ELR (cell line): ENCODE data around the gene SLC15A4.
A peak's percentile ranks its signal among the peaks of the same experiment; 100 is the strongest.
"Not testable (repeated sequence)": the region's sequence is repeated elsewhere in the genome, so short reads cannot be mapped to it uniquely, and the experiment has no call there.

ENCODE experiments used
- DNase-seq: peaks from one replicate; pipeline ENCODE4 v3.0.0-alpha.2; 2015; ENCODE audit warnings: low read depth

The SLC15A4 gene

GRCh38 chr12:128844031-128844635 is 20.4 kb upstream of the SLC15A4 start:
- no peak for DNase-seq

GRCh38 chr12:128843538-128843937 is 19.8 kb upstream of the SLC15A4 start:
- DNase-seq: no peak

- DNase-seq: no peak
These were observed 18.8 kb upstream of the SLC15A4 start for GRCh38 chr12:128842579-128842978.

- no peak for DNase-seq
These were observed 17.2 kb upstream of the SLC15A4 start for GRCh38 chr12:128840862-128841468.

- not testable (repeated sequence) for DNase-seq
These were observed 16.1 kb upstream of the SLC15A4 start for GRCh38 chr12:128839885-128840284.

GRCh38 chr12:128833418-128833817 is 9.7 kb upstream of the SLC15A4 start:
- DNase-seq: no peak

- DNase-seq: no peak
These were observed 6.7 kb upstream of the SLC15A4 start for GRCh38 chr12:128830505-128830893.

GRCh38 chr12:128829861-128830504 is 6.2 kb upstream of the SLC15A4 start:
- no peak for DNase-seq

GRCh38 chr12:128827724-128828123 is 4.0 kb upstream of the SLC15A4 start:
- no peak for DNase-seq

- no peak for DNase-seq
These were observed 2.1 kb upstream of the SLC15A4 start for GRCh38 chr12:128825835-128826234.

- peak; percentile 38 for DNase-seq
These were observed 392 bp downstream of the SLC15A4 start for GRCh38 chr12:128823216-128823915.

GRCh38 chr12:128820723-128821432 is 2.9 kb downstream of the SLC15A4 start:
- no peak for DNase-seq

- no peak for DNase-seq
These were observed 3.5 kb downstream of the SLC15A4 start for GRCh38 chr12:128820253-128820652.

- no peak for DNase-seq
These were observed 4.2 kb downstream of the SLC15A4 start for GRCh38 chr12:128819293-128820144.

GRCh38 chr12:128818065-128819022 is 5.4 kb downstream of the SLC15A4 start:
- DNase-seq: peak; percentile 8

- DNase-seq: peak; percentile 5
These were observed 6.4 kb downstream of the SLC15A4 start for GRCh38 chr12:128817111-128818015.

GRCh38 chr12:128816643-128816920 is 7.2 kb downstream of the SLC15A4 start:
- DNase-seq: no peak

- no peak for DNase-seq
These were observed 7.7 kb downstream of the SLC15A4 start for GRCh38 chr12:128815779-128816642.
